Fibroblast of skin of abdomen (primary cell): ENCODE data around the gene IL36B.

ENCODE experiments used
- DNase-seq: peaks from one replicate; pipeline ENCODE4 v3.0.0-alpha.2; 2013

The IL36B gene

GRCh38 chr2:113005030-113005509 lies 47.6 kb downstream of the IL36B start, which contains the start of gene IL36A:
Gene IL36A, plus strand, starts transcription at chr2:113005459. Its CDS starts 413 bp downstream, at chr2:113005872.
- DNase-seq: no peak

DNA sequence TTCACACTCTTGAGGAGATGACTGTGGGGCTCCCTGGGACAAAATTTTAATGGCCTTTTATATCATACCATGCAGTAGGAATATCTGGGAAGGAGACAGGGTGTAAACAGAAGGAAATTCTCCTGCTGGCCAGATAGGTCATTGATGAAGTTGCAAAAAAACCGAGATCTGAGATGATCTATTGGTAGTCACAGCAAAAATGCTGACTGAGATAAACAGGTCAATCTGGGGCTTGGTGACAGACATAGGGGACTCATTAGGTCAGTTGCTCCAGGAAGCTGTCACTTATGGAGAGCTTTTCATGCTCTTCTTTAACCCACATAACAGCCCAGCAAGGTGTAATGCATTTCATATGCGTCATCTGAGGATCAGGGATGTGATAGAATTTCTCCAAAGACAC lies 50.0 kb downstream of the IL36B start:
- no peak for DNase-seq

DNA sequence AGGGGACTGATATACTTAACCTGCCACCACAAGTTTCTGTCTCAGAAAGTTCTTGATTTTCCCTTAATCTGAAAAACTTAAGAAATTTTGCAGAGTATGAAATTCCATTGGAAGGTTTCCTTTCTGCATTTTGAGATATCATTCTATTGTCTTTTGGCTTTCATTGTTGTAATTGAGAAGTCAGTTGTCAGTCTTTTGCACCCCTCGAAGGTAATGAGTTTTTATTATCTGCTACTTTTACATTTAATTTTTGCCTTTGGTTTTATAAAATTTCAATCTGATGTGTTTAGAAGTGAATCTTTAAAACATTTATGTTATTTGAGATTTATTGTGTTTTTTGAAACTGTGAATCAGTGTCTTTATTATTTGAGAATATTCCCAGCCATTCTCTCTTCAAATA lies 52.2 kb downstream of the IL36B start:
- no peak for DNase-seq

GRCh38 chr2:112997151-112997550 lies 55.5 kb downstream of the IL36B start:
- DNase-seq: no peak

GRCh38 chr2:112996635-112997034 lies 56.0 kb downstream of the IL36B start:
- DNase-seq: no peak

GRCh38 chr2:112995346-112995920 lies 57.2 kb downstream of the IL36B start:
- no peak for DNase-seq

GRCh38 chr2:112994648-112995047 lies 58.0 kb downstream of the IL36B start:
- no peak for DNase-seq

- no peak for DNase-seq
Observed at GRCh38 chr2:112993831-112994230, 58.8 kb downstream of the IL36B start.

- DNase-seq: no peak
Observed at GRCh38 chr2:112989611-112990010, 63.1 kb downstream of the IL36B start.

GRCh38 chr2:112985090-112985489 lies 67.6 kb downstream of the IL36B start:
- no peak for DNase-seq

- no peak for DNase-seq
Observed at GRCh38 chr2:112980537-112980936, 72.1 kb downstream of the IL36B start.

DNA sequence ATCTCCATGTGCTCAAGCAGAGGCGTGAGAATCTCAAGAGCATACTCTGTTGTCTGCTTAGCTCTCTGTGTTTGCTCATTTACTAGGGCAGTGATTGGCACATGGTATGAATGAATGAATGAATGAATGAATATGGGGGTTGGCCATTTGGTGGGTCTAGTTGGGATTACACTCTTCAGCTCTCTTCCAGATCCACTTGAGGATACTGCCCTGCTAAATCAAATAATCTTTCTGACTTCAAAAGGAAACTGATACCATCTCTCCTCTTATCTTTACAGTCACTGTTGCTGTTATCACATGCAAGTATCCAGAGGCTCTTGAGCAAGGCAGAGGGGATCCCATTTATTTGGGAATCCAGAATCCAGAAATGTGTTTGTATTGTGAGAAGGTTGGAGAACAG lies 72.9 kb downstream of the IL36B start:
- no peak for DNase-seq

GRCh38 chr2:112977559-112978056 lies 75.1 kb downstream of the IL36B start, which contains the start of gene IL36G:
Gene IL36G, plus strand, starts transcription at chr2:112978006. Its CDS starts 633 bp downstream, at chr2:112978639.
- no peak for DNase-seq
